ENCODE results near the gene SND1.
"Not testable (repeated sequence)": the region's sequence is repeated elsewhere in the genome, so short reads cannot be mapped to it uniquely, and the experiment has no call there.

Gene SND1

DNA sequence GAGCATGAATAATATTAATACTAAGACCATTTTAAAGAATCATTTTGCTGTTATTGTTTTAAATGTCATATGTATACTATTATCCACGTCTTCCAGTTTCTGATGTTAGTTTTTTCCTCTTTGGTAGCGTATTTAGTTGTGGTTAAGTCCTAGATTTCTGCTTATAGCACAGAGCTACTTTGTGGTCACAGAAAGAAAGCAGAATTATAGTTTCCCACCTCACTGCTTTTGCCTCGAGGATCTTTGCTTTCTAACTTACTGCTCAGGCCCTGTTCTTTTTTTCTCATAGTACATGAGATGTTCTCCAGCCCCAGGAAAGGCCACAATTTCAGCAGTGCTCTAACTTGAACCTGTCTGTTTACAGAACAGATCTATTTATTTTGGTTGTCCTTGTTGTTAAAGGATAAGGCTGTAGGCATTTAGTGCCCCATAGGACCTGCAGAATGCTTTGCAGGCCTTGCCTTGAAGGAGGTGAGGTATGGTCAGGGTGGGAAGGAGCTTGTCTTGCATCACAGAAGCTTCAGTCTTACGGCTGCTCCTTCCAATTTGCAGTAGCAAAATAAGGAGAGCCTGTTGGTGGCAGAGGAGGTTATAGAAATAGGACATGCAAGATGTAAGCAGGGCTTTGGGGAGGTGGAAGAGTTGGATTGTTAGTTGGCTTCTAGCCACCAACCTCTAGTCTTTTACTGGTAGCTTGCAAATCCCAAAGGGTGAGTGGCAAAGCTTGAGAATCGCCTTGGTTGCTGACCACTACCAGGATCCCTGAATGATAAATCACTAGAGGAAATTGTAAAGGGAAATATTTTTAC, 250.1 kb downstream of the SND1 start:
- Histone ChIP-seq H3K4me1 (ENCODE audit: low read length) (peaks cover 53% of the 10 kb centered on the region), H3K9me2 (replicated peaks; ENCODE audit: insufficient read depth, low read length) (no peaks in the 10 kb centered on the region), H3K9me3 (replicated peaks; ENCODE audit: insufficient read depth, low read length) (no peaks in the 10 kb centered on the region), H3K4me3 (ENCODE audit: low read length) (no peak overlapping the region), H3K36me3 (replicated peaks; ENCODE audit: insufficient read depth, low read length) (no peaks in the 10 kb centered on the region), H3K4me2 (ENCODE audit: low read depth, low read length) (peak overlapping the region; percentile 23; the same call in 1 of the 2 replicates), H4K20me1 (ENCODE audit: insufficient read depth, low read length) (peaks cover 30% of the 10 kb centered on the region), H3K27me3 (replicated peaks; ENCODE audit: insufficient read depth, low read length) (no peaks in the 10 kb centered on the region), H3K27ac (ENCODE audit: low read length) (peak overlapping the region; percentile 24; the same call in 1 of the 2 replicates), H3K9ac (ENCODE audit: low read length) (no peak overlapping the region), H3F3A (ENCODE audit: insufficient read depth, low read length) (peaks cover 18% of the 10 kb centered on the region), H2AFZ (ENCODE audit: low read length) (no peak overlapping the region), H3K79me2 (ENCODE audit: low read length) (peaks cover 92% of the 10 kb centered on the region)
- DNase-seq, result peak; percentile 40
- TF ChIP-seq EZH2phosphoT487 (IDR thresholded peaks at IDR 0.05; ENCODE audit: low read length), result no peak
- TF ChIP-seq, protein P1, sequence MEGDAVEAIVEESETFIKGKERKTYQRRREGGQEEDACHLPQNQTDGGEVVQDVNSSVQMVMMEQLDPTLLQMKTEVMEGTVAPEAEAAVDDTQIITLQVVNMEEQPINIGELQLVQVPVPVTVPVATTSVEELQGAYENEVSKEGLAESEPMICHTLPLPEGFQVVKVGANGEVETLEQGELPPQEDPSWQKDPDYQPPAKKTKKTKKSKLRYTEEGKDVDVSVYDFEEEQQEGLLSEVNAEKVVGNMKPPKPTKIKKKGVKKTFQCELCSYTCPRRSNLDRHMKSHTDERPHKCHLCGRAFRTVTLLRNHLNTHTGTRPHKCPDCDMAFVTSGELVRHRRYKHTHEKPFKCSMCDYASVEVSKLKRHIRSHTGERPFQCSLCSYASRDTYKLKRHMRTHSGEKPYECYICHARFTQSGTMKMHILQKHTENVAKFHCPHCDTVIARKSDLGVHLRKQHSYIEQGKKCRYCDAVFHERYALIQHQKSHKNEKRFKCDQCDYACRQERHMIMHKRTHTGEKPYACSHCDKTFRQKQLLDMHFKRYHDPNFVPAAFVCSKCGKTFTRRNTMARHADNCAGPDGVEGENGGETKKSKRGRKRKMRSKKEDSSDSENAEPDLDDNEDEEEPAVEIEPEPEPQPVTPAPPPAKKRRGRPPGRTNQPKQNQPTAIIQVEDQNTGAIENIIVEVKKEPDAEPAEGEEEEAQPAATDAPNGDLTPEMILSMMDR (IDR thresholded peaks at IDR 0.05; ENCODE audit: low read length), result no peak

DNA sequence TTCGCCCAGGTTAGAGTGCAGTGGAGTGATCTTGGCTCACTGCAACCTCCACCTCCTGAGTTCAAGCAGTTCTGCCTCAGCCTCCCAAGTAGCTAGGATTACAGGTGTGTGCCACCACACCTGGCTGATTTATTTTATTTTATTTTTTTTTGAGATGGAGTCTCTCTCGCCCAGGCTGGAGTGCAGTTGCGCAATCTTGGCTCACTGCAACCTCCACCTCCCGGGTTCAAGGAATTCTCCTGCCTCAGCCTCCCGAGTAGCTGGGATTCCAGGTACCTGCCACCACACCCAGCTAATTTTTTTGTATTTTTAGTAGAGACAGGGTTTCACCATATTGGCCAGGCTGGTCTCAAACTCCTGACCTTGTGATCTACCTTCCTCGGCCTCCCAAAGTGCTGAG, 250.8 kb downstream of the SND1 start:
- not testable (repeated sequence) for H3K27me3 ChIP-seq (replicated peaks; ENCODE audit: insufficient read depth, low read length); H3K9ac ChIP-seq (ENCODE audit: low read length); H2AFZ ChIP-seq (ENCODE audit: low read length); H3K4me3 ChIP-seq (ENCODE audit: low read length); H3K9me2 ChIP-seq (replicated peaks; ENCODE audit: insufficient read depth, low read length); H3K9me3 ChIP-seq (replicated peaks; ENCODE audit: insufficient read depth, low read length); DNase-seq; H3K36me3 ChIP-seq (replicated peaks; ENCODE audit: insufficient read depth, low read length); H3K4me2 ChIP-seq (ENCODE audit: low read depth, low read length); H3K27ac ChIP-seq (ENCODE audit: low read length)
- Histone ChIP-seq H4K20me1 (ENCODE audit: insufficient read depth, low read length) (peaks cover 30% of the 10 kb centered on the region), H3F3A (ENCODE audit: insufficient read depth, low read length) (peaks cover 18% of the 10 kb centered on the region), H3K4me1 (ENCODE audit: low read length) (peaks cover 58% of the 10 kb centered on the region), H3K79me2 (ENCODE audit: low read length) (peaks cover 92% of the 10 kb centered on the region)

DNA sequence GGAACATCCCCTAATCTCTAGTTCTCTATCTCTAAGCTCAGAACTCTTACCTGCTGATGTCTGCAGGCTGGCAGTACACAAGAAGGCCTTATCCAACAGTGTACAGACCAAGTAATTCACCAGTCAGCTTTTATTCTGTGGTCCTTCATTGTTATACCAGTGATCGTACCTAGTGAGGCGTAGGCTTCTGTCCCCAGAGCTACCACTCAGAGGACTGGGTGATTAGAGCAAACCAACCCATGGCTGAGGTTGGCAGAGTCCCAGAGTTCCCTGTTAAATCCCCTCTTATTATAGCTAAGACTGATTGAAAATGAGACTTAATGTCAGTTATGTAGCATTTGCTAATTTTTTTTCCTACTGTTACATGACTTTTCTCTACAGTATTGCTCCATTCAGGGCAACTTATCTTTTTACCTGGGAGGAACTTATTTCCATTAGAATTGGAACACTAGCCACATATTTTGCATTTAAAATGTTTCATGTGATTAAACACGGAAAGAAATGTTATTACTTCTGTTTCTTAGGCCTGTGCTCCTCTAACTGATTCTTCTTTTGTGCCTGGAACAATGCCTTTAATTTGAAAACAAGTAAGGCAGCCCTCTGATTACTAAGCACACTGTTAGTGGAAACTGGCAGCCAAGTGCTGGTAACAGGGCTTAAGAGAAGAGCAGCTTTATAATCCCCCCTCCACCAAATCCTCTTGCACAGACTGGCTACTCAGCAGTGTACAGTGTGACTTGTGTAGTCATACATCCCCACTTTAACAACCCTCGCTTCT, 252.1 kb downstream of the SND1 start:
- Histone ChIP-seq H3K27ac (ENCODE audit: low read length) (no peak overlapping the region), H3F3A (ENCODE audit: insufficient read depth, low read length) (peaks cover 18% of the 10 kb centered on the region), H3K9me3 (replicated peaks; ENCODE audit: insufficient read depth, low read length) (no peaks in the 10 kb centered on the region), H3K27me3 (replicated peaks; ENCODE audit: insufficient read depth, low read length) (no peaks in the 10 kb centered on the region), H3K9me2 (replicated peaks; ENCODE audit: insufficient read depth, low read length) (no peaks in the 10 kb centered on the region), H3K79me2 (ENCODE audit: low read length) (peaks cover 92% of the 10 kb centered on the region), H3K4me2 (ENCODE audit: low read depth, low read length) (no peak overlapping the region), H3K4me1 (ENCODE audit: low read length) (peaks cover 55% of the 10 kb centered on the region), H4K20me1 (ENCODE audit: insufficient read depth, low read length) (peaks cover 30% of the 10 kb centered on the region), H3K4me3 (ENCODE audit: low read length) (no peak overlapping the region), H3K9ac (ENCODE audit: low read length) (no peak overlapping the region), H3K36me3 (replicated peaks; ENCODE audit: insufficient read depth, low read length) (0 out of 2 replicates have a peak, but pooled peaks cover 2% of the 10 kb centered on the region), H2AFZ (ENCODE audit: low read length) (no peak overlapping the region)
- TF ChIP-seq, protein P1 (IDR thresholded peaks at IDR 0.05; ENCODE audit: low read length), result no peak
- TF ChIP-seq EZH2 (optimal IDR thresholded peaks at IDR 0.05; ENCODE audit: low read depth, low read length), result no peak
- no peak for TF ChIP-seq EZH2phosphoT487 (IDR thresholded peaks at IDR 0.05; ENCODE audit: low read length)
- DNase-seq, result no peak

Measured in MM.1S (cell line).